HG03558 (cell line): ENCODE measurements around the gene ANKFN1.

Experiments
- ATAC-seq: cut with Tn5 transposase; IDR thresholded peaks from one replicate; pipeline ENCODE4 v1.9.1; 2021; ENCODE audit warnings: moderate number of reproducible peaks; ENCODE audit not compliant: unreplicated experiment; ENCODE audit errors: extremely low read depth

The ANKFN1 gene

GRCh38 chr17:56152874-56153602 lies at the start of gene ANKFN1:
ANKFN1 (plus strand) TSS chr17:56153475; CDS start chr17:56212668, 59,193 bp downstream.
- ATAC-seq, result no peak

DNA sequence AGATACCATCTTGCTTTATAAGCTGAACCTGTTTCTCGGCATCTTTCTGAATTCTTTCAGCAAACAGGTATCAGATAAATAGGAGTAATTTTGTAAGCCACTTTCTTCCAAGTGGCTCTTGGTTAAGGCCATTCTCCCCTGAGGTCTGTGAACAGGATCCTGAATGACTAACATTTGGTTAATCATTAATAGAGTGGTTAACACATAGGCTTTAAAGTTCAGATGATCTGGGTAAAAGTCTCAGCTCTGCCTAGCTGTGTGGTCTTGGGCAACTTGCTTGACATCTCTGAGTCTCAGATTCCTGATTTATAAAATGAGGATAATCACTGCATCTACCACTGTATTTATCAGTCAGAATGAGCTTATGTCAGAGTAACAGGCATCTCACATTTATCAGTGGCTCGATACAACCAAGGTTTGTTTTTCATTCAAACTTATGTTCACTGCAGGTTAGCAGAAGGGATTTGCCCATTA lies 44.4 kb upstream of the ANKFN1 start:
- peak; percentile 65 for ATAC-seq

DNA sequence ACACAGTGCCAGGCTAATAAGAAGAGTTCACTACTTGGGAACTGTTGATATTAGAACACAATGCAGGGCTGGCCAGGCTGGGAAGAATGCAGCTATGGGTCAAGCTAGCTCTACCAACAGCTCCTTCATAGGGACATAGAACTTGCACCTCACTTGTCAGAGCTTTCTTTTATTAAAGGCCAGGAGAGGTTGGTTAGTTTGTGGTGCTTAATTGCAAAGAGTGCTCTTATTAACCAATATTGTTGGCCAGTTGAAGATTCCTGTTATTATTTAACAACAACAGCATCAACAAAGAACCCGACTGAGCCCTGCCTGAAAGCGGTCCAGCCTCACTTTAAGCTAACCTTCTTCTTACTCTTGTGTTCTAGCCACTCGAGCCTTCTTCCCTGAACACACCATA lies 43.4 kb upstream of the ANKFN1 start:
- no peak for ATAC-seq

DNA sequence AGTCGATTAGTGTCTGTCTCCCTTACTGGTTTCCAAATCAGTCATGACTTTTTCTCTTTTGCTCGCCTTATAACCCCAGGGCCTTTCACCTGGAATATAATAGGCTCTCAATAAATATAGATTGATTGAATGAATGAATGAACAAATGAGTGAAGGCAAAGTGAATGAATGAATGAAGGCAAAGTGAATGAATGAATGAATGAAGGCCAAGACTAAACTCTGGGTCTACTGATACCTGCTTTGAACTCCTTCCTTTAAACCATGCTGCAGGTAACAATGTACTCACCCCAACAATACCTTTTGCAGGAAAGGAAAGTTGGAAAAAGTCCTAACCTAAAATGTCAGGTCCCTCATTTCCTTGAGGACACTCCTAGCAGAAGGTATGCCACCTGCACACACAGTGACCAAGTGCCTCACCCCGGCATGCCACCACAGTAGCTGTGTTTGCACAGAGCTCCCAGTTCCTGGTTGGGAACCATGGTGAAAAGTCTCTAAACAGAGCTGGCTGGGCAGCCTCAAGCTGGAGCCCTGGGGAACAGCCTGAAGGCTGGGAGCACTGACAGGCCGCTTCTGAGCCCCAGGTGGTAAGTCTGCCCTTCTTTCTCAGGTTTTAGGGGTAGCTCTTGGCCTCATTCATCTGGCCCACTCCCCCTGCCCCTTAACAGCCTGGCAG lies 42.7 kb upstream of the ANKFN1 start:
- ATAC-seq, result no peak

GRCh38 chr17:56111706-56112485 lies 41.4 kb upstream of the ANKFN1 start:
- ATAC-seq, result no peak

DNA sequence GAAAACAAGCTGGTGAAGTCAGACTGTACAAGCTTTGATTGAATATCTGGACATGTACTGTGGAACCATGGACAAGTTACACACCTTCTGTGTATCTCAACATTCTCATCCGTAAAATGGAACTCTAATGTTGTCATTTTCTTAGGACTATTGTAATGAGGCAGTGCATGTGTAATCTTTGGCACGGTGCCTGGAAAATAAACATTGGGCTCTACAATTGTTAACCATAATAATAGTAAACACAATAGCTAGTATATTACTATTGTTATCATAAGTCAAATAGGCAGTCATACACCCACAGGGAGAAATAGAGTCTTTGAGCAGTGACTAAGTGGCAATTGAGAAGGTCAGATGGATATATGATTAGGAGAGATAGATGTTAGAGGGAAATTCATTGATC lies 39.8 kb upstream of the ANKFN1 start:
- ATAC-seq, result no peak

DNA sequence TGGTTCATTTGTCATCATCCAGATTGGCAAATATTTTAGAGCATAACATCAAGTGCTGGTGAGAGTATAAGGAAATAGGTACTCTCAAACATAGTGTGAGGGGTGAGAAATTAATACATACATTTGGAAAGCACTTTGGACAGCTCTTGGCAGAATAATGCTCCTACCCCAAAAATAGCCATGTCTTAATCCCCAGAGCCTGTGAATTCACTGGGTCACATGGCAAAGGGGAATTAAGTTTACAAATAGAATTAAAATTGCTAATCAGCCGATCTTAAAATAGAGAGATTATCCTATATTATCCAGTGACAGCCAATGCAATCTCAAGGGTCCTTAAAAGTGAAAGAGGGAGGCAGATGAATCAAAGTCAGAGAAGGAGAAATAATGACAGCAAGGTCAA lies 38.8 kb upstream of the ANKFN1 start:
- no peak for ATAC-seq

GRCh38 chr17:56119191-56119590 lies 34.1 kb upstream of the ANKFN1 start:
- ATAC-seq, result no peak

DNA sequence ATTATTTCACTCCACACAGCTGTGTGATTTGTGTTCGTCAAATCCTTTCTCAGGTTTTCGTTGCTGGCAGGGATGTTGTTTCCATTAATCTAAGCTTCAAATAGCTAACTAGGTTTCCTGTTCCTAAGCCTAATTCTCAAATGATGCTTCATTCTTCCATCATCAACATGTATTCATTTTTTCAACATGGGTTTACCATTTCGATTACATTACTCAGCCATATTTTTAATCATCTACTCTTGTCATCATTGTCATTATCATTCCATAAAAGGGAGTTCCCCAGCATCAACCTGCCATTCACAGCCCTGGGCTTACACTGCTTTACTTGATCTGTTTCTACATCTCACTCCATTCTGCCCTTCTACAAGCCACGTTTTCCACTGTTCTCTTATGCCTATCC lies 33.3 kb upstream of the ANKFN1 start:
- ATAC-seq, result no peak

- no peak for ATAC-seq
These were observed 31.9 kb upstream of the ANKFN1 start for GRCh38 chr17:56121191-56122051.

GRCh38 chr17:56125830-56126819 lies 27.1 kb upstream of the ANKFN1 start:
- ATAC-seq, result no peak

DNA sequence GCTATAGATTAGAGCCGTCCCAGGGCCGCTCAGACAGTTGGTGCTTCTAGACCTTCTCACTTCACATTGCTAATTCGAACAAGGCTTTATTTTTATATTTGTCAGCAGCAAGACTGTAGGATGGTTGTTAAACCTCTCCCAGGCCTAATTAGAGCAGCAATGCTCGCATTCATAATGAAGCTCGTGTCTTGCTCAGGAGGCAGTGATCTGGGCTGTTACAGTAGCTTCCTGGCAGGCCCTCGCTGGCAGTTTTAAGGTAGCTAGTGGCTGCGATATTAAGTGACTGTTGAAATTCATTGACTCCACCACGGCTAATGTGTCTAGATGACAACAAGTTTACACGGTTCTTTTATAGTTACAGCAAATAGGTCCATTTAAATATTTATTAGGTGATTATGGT lies 23.2 kb upstream of the ANKFN1 start:
- no peak for ATAC-seq

GRCh38 chr17:56130631-56131030 lies 22.6 kb upstream of the ANKFN1 start:
- no peak for ATAC-seq

DNA sequence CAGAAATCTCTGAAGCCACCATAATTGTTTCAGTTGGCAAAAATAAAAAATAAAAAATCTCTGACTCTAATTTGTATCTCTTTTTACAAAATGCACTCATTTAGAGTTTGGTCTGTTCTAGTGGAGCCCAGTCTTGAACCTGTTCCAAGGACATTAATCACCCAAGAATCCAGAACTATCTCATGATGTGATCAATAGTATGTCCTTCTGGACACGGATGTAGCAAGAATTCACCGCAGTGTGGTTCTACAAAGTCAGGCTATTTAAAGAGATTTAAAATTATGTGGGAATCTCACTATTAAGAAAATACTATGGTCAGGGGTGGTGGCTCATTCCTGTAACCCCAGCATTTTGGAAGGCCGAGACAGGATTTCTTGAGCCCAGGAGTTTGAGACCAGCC lies 21.8 kb upstream of the ANKFN1 start:
- no peak for ATAC-seq

DNA sequence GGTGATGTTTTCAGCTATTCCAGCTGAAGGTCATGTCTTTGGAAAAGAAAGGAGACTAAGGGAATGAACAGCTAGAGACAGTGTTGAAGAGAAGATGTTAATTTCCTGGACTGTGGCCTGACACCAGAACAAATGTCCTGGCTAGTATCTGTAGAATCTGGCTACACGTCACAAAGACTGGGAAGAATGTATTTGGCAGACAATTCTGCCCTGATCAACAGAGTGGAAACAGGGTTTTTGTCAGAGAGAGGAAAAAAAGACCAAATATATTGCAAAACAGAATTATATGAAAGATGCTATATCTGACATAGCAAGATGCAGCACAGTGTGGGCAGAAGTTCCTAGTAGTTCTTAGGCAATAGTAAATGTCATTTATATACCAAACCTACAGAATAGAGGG lies 17.0 kb upstream of the ANKFN1 start:
- no peak for ATAC-seq

- no peak for ATAC-seq
These were observed 12.0 kb upstream of the ANKFN1 start for GRCh38 chr17:56141046-56141839.

DNA sequence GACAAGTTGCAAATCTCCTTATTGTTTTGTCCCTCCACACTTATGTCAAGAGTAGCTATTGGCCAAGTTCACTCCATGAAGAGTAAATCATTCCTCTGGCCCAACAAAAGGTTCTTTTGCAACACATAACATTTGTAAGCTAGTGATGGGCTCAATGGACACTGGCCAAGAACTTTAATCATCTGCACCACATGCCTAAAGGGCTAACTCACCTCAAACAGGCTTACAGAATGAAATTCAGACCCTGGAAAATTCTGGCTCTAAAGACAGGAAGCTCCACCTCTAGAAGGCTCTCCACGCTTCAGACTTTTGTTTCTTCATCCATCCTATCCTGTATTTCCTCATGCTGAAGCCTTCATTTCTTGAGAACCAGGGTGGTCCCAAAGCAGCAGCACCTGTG lies 10.9 kb upstream of the ANKFN1 start:
- no peak for ATAC-seq

DNA sequence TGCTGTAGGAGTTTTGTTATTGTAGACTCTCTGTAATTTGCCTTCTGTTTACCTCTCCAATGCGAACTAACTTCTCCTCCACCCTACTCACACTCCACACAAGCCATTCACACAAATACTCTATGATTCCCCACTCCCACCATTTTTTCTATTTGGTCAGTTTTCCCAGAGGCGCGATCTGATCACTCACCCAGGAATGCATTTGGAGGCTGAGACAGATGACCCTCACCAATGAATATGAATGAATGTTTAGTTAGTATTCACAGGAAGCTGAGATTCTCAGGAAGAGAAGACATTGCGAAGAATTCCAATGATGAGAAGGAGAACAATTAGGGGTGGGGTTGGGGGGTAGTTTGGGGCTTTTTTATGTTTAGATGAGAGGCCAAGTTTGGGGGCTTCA lies 10.5 kb upstream of the ANKFN1 start:
- ATAC-seq, result no peak
